Natural killer cell treated with Interleukin-12 subunit alpha and Interleukin-12 subunit beta and Interleukin-15 and Interleukin-18, amount 100 ng/mL, for 72 hours (primary cell): Measurements from ENCODE around the gene GBX1. TPM values are rescaled to one million over a fixed set of nuclear protein-coding genes. Genes with fewer than 3 reads are reported as not detected.

Experiments
- ATAC-seq, 2 donors: fragments of 150-1000 bp; cut with Tn5 transposase in 1 of 2; sonication (Bioruptor Pico), chemical (Tn5 transposase) in 1 of 2; 2 replicates each; pipeline ENCODE4 v1.10.0; 2021
- DNase-seq: peaks from one replicate; pipeline ENCODE4 v3.0.0; 2022; ENCODE audit warnings: low spot score
- H3K27ac Mint-ChIP-seq, 2 donors: 1 replicate in 1 of 2; 2 replicates in 1 of 2; pipeline ENCODE4 v1.8.0; 2022; ENCODE audit warnings: mixed read lengths in 2 of 2, mild to moderate bottlenecking in 1 of 2, moderate library complexity in 1 of 2
- H3K27me3 Mint-ChIP-seq, 2 donors: 1 replicate in 1 of 2; 2 replicates in 1 of 2; pipeline ENCODE4 v1.8.0; 2022; ENCODE audit warnings: mixed read lengths in 2 of 2
- H3K36me3 Mint-ChIP-seq: one replicate; pipeline ENCODE4 v1.8.0; 2022; ENCODE audit warnings: mixed read lengths
- H3K4me1 Mint-ChIP-seq, 2 donors: 1 replicate in 1 of 2; 2 replicates in 1 of 2; pipeline ENCODE4 v1.8.0; 2022; ENCODE audit warnings: low read depth in 2 of 2, mixed read lengths in 2 of 2, mild to moderate bottlenecking in 1 of 2
- H3K4me3 Mint-ChIP-seq: one replicate; pipeline ENCODE4 v1.8.0; 2022; ENCODE audit warnings: mixed read lengths
- H3K9me3 Mint-ChIP-seq: 2 replicates; pipeline ENCODE4 v1.8.0; 2022; ENCODE audit warnings: mixed read lengths
- total RNA-seq, 2 donors: library from RNA; stranded (reverse); gene quantifications; one replicate each; pipeline ENCODE4 v1.2.3, GENCODE V29; 2022

Gene GBX1
- total RNA-seq, 2 donors from 2014 or later: not detected

DNA sequence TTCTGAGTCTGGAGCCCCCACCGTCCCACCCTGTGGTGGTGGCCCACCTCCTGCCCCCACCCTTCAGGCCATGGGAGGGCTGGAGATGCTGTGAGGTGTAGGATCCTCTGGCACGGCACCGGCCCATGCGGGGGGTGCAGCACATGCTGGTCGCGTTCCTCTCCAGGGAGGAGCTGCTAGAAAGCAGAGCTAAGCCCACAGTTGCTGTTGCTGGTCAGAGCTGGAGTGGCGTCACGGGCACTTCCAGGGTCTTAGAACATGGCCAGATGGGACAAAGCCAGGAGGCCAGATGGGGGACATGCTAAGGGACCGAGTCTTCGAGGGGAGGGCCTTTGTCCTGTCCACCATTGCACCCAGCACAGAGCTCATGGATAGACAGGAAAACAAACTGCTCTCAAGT, 59.6 kb downstream of the GBX1 start:
- no peaks in the 10 kb centered on the region for H3K9me3 Mint-ChIP-seq
- peaks cover 0 to 2% of the 10 kb centered on the region in 2 donors for H3K4me1 Mint-ChIP-seq
- H3K4me3 Mint-ChIP-seq: no peak overlapping the region
- H3K27ac Mint-ChIP-seq: no peak overlapping the region
- H3K36me3 Mint-ChIP-seq: no peaks in the 10 kb centered on the region
- DNase-seq (no peak), ATAC-seq (no peak)
- no peaks in the 10 kb centered on the region for H3K27me3 Mint-ChIP-seq

DNA sequence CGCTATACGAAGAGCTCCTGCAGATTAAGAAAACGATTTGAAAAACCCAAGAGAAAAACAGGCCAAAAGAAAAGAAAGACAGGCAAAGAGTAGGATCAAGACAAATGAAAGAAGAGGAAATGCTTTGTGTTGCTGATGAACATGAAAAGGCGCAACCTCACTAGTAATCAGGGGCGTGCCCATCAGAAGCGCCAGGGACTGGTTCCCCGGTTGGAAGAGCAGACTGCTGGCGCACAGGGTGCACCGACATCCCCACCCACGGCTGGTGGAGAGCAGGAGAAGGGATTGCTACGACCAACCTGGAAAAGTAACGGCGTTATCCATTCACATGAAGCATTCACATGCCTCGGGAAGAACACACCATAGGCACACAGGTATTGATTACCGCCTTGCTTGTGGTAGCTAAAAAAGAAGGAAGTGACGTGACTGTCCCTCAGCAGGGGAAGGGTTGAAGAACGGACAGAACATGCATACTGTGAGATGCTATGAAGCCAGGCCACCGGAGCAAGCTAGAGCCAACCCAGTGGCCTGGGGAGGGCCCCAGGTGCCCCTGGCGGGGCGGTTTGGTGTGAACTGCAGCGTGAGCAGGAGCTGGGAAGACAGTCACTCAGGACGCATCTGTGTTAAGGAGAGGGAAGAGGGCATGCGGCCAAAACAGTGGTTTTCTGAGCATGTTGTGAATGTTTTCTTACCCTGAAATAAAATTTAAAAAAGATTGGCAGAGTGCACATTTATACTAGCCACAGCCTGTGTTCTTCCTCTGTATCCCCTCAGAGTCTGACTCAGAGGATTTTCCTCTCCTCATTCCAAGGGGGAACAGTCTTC, 62.9 kb downstream of the GBX1 start:
- no peak for ATAC-seq
- Mint-ChIP-seq H3K4me1 (no peaks in the 10 kb centered on the region), H3K27me3 (no peaks in the 10 kb centered on the region), H3K36me3 (no peaks in the 10 kb centered on the region), H3K9me3 (no peaks in the 10 kb centered on the region), H3K4me3 (no peak overlapping the region), H3K27ac (no peak overlapping the region)
- DNase-seq: no peak

DNA sequence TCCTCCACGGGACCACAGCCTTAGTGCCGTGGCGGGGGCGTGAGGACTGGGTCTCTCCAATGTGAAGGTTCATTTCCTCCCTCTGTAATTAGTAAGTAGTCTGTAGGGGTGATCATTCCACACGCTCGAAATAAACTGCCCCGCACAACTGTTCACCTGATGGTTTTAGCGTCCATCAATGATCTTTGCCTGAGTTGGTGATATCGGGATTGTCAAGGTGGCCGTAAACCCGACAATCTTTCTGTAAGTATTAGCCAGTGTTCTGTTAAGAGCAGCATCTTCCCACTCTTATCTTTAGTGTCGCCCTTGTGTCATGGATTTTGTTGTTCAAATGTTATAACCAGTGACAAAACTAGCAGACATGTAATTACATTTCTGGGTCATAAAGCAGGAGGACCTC, 63.5 kb downstream of the GBX1 start:
- H3K27me3 Mint-ChIP-seq: no peaks in the 10 kb centered on the region
- DNase-seq (no peak), ATAC-seq (no peak)
- no peak overlapping the region for H3K27ac Mint-ChIP-seq
- no peaks in the 10 kb centered on the region for H3K4me1 Mint-ChIP-seq
- H3K36me3 Mint-ChIP-seq: no peaks in the 10 kb centered on the region
- no peak overlapping the region for H3K4me3 Mint-ChIP-seq
- no peaks in the 10 kb centered on the region for H3K9me3 Mint-ChIP-seq

DNA sequence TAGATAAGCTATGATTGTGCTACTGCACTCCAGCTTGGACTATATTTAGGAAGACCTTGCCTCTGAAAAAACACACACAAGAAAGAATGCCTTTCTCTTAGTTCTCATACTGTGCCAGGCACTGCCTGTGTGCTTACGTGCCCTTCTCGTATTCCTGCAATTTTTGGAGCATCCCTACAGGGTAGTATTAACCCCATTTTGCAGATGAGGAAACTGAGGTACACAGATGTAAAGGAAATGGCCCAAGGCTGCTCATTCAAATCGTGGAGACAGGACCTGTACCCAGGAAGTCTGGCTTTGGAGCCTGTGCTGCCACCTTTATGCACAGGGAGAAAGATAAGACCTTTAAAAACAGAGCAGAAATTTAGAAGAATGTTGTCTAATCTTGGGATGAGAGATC, 64.5 kb downstream of the GBX1 start:
- DNase-seq: no peak

DNA sequence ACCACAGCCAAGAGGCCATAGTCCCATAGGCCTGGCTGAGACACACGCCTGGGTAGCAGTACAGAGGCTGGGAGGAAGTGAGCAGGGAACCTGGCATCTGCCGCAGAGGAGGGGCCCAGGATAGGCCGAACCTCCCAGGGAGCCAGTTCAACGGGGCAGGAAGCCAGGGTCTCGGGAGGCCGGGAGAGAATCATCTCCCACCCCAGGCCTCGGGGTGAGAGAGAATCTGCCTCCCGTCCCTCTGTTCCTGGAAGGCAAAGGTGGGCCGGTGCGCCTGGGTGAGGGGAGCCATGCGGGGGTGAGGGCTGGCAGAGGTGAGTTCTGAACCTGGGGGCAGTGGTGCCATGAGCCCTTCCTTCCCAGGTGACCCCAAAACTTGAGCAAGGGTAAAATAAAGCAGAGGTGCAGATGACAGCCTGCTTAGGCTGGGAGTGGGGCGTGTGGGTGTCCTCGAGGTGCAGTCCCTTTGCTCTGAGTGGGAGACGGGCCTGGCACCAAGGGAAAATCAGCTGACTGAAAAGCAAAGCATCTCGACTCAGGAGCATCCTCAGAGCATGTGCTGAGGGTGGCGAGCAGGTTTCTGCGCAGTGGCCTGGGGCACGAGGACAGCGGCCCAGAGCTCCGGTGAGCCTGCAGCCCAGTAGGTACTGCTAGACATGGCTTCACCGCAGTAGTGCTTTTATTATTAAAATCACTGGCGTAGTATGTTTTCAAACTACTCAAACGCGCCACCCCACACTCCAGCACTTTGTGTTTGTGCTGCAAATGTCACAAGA, 65.7 kb downstream of the GBX1 start:
- Mint-ChIP-seq H3K36me3 (no peaks in the 10 kb centered on the region), H3K9me3 (no peaks in the 10 kb centered on the region), H3K4me3 (no peak overlapping the region), H3K27me3 (no peaks in the 10 kb centered on the region), H3K27ac (no peak overlapping the region), H3K4me1 (no peaks in the 10 kb centered on the region)
- DNase-seq (no peak), ATAC-seq (no peak)

More for the DNA sequence above, 64.5 kb downstream of the GBX1 start:
- no peaks in the 10 kb centered on the region for H3K9me3 Mint-ChIP-seq
- H3K4me1 Mint-ChIP-seq: no peaks in the 10 kb centered on the region
- H3K36me3 Mint-ChIP-seq: no peaks in the 10 kb centered on the region
- no peak overlapping the region for H3K27ac Mint-ChIP-seq
- no peaks in the 10 kb centered on the region for H3K27me3 Mint-ChIP-seq
- no peak for ATAC-seq
- H3K4me3 Mint-ChIP-seq: no peak overlapping the region

DNA sequence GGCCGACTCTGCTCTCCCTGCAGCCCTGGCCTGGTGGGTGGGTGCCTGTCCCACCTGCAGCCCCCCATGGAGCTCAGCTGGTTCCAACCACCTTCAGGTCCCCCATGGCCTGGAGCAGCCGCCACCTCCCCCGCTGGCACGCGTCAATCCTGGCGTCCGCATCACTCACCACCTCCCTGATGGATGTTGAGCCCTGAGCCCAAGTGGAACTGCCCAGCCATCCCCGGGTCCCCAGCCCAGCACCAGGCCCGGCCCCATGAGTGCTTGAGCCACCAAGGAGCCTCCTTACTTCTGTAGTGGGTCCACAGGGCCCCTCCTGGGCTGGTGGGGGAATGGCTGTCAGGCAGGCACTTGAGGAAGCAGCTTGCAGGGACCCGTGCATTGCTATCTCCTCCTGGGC, 66.6 kb downstream of the GBX1 start:
- H3K4me1 Mint-ChIP-seq: no peaks in the 10 kb centered on the region
- ATAC-seq: peak in 1 of 2 donors; percentile 25
- DNase-seq: no peak
- no peak overlapping the region for H3K4me3 Mint-ChIP-seq
- no peaks in the 10 kb centered on the region for H3K27me3 Mint-ChIP-seq
- H3K27ac Mint-ChIP-seq: no peak overlapping the region
- H3K9me3 Mint-ChIP-seq: no peaks in the 10 kb centered on the region
- H3K36me3 Mint-ChIP-seq: no peaks in the 10 kb centered on the region

DNA sequence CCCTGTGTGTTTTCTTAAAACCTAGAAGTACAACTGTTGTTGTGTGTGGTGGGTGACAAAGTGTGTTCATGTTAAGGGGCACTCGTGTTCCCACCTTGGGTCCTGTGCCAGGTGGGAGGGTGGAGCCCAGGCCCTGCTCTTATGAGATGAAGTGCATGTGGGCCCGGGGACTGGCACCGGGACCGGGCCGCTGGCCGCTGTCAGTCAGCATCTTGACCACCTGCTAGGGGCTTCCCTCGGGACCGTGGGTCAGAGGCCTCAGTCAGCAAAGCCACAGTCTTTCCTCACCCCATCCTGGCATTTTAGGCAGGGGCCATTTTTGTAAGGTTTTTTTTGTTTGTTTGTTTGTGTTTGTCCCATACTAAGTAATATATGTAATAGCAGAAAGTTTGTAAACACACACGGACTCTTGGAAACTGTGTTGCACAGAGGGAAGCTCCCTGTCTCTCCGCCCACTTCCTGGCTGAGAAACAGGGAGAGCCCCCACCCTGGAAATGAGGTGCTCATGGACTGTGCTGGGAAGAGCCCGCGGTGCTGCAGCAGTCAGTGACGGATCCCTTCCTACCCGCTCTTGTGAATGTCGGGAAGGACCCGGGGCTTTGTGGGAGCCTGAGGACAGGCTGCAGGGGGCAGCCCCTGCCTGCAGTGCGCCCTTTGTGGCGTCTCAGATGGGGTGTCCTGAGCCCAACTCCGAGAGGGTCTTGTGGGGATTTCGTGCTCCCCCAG, 67.8 kb downstream of the GBX1 start:
- DNase-seq (no peak), ATAC-seq (no peak)
- Mint-ChIP-seq H3K27me3 (no peaks in the 10 kb centered on the region), H3K9me3 (no peaks in the 10 kb centered on the region), H3K4me3 (no peak overlapping the region), H3K4me1 (peaks cover 0 to 2% of the 10 kb centered on the region in 2 donors), H3K27ac (no peak overlapping the region), H3K36me3 (no peaks in the 10 kb centered on the region)

Other genes with a start within 250 kb of the GBX1 start
- under 1 TPM in 1 of 2 donors, not detected in 1; 0.22 TPM for gene KCNH2, start 189.4 kb downstream of the GBX1 start, total RNA-seq
- 1 to 10 TPM; 1.2 to 8.0 TPM for gene NOS3, start 176.7 kb downstream of the GBX1 start, total RNA-seq
- gene ATG9B, start 143.2 kb downstream of the GBX1 start, total RNA-seq: 1 to 10 TPM; 2.5 to 2.7 TPM
- gene ABCB8, start 139.2 kb downstream of the GBX1 start, total RNA-seq: 10 to 100 TPM; 43.1 to 82.8 TPM
- gene ASIC3, start 119.2 kb downstream of the GBX1 start, total RNA-seq: 1 to 10 TPM; 2.8 to 4.7 TPM
- gene CDK5, start 109.8 kb downstream of the GBX1 start, total RNA-seq: 10 to 100 TPM; 12.5 to 16.2 TPM
- gene SLC4A2, start 108.1 kb downstream of the GBX1 start, total RNA-seq: 100 to 1,000 TPM; 117 to 195 TPM
- 100 to 1,000 TPM in 1 of 2 donors, 10 to 100 TPM in 1; 84.4 to 131 TPM for gene FASTK, start 86.9 kb downstream of the GBX1 start, total RNA-seq
- gene TMUB1, start 84.2 kb downstream of the GBX1 start, total RNA-seq: 10 to 100 TPM; 65.5 to 73.1 TPM
- 100 to 1,000 TPM in 1 of 2 donors, 10 to 100 TPM in 1; 28.4 to 101 TPM for gene AGAP3, start 81.2 kb downstream of the GBX1 start, total RNA-seq
- not detected for gene ASB10, start 19.6 kb upstream of the GBX1 start, total RNA-seq
- not detected for gene H2BK1, start 42.8 kb upstream of the GBX1 start, total RNA-seq
- 100 to 1,000 TPM in 1 of 2 donors, 10 to 100 TPM in 1; 68.4 to 118 TPM for gene ABCF2, start 59.5 kb upstream of the GBX1 start, total RNA-seq
- gene CHPF2, start 64.8 kb upstream of the GBX1 start, total RNA-seq: 10 to 100 TPM; 54.6 to 67.6 TPM
- gene SMARCD3, start 81.0 kb upstream of the GBX1 start, total RNA-seq: 1 to 10 TPM in 1 of 2 donors, under 1 TPM in 1; 0.93 to 1.2 TPM
- gene NUB1, start 174.1 kb upstream of the GBX1 start, total RNA-seq: 10 to 100 TPM; 53.6 to 66.9 TPM
- not detected for gene WDR86, start 242.3 kb upstream of the GBX1 start, total RNA-seq